Measurements from ENCODE around the gene SPINK7. TPM values are rescaled to one million over a fixed set of nuclear protein-coding genes. Genes with fewer than 3 reads are reported as not detected.
A peak's percentile ranks its signal among the peaks of the same experiment; 100 is the strongest.
"Not testable (repeated sequence)": the region's sequence is repeated elsewhere in the genome, so short reads cannot be mapped to it uniquely, and the experiment has no call there.

The SPINK7 gene
- total RNA-seq, 1 experiment from 2014 or later = not detected

DNA sequence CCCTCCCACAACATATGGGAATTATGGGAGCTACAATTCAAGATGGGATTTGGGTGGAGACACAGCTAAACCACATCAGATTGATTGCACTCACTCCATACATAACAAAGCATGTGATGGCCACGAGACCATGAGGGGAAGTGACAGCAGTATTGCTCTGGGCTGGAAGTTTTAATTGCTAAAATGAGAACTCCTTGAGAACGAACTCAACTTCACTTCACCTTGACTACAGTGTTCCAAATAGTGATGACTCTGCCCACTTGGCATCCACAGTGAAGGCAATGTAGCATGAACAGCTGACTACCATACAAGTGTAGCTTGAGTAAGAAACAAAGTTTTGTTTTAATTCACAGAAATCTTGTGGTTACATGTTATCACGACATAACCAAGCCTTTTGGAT is 739 bp upstream of the SPINK7 start:
- Histone ChIP-seq H3K27ac (no peak overlapping the region), H3K36me3 (ENCODE audit: low read depth) (no peaks in the 10 kb centered on the region), H3K27me3 (ENCODE audit: insufficient read depth, low read depth) (no peaks in the 10 kb centered on the region), H2AFZ (no peak overlapping the region), H4K20me1 (ENCODE audit: insufficient read depth) (no peaks in the 10 kb centered on the region), H3K4me2 (no peak overlapping the region), H3F3A (ENCODE audit: insufficient read depth, low read depth) (no peaks in the 10 kb centered on the region), H3K4me1 (replicated peaks; ENCODE audit: insufficient read depth) (no peaks in the 10 kb centered on the region), H3K4me3 (no peak overlapping the region), H3K9me3 (ENCODE audit: insufficient read depth, low read depth) (no peaks in the 10 kb centered on the region), H3K79me2 (ENCODE audit: low read depth) (no peaks in the 10 kb centered on the region), H3K9me2 (ENCODE audit: insufficient read depth) (no peaks in the 10 kb centered on the region)
- intact Hi-C loops (cut with micrococcal nuclease; ENCODE audit: unreplicated experiment) = no loop called here
- DNase-seq = no peak
- ChIA-PET POLR2A (ENCODE audit: unreplicated experiment) (no interaction called here), CTCF (no interaction called here)
- TF ChIP-seq, protein P1, sequence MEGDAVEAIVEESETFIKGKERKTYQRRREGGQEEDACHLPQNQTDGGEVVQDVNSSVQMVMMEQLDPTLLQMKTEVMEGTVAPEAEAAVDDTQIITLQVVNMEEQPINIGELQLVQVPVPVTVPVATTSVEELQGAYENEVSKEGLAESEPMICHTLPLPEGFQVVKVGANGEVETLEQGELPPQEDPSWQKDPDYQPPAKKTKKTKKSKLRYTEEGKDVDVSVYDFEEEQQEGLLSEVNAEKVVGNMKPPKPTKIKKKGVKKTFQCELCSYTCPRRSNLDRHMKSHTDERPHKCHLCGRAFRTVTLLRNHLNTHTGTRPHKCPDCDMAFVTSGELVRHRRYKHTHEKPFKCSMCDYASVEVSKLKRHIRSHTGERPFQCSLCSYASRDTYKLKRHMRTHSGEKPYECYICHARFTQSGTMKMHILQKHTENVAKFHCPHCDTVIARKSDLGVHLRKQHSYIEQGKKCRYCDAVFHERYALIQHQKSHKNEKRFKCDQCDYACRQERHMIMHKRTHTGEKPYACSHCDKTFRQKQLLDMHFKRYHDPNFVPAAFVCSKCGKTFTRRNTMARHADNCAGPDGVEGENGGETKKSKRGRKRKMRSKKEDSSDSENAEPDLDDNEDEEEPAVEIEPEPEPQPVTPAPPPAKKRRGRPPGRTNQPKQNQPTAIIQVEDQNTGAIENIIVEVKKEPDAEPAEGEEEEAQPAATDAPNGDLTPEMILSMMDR (conservative IDR thresholded peaks at IDR 0.05) = no peak
- TF ChIP-seq EZH2 (IDR thresholded peaks at IDR 0.05; ENCODE audit: low read depth) = no peak
- BruUV-seq (replicated peaks) = no TSS peak

DNA sequence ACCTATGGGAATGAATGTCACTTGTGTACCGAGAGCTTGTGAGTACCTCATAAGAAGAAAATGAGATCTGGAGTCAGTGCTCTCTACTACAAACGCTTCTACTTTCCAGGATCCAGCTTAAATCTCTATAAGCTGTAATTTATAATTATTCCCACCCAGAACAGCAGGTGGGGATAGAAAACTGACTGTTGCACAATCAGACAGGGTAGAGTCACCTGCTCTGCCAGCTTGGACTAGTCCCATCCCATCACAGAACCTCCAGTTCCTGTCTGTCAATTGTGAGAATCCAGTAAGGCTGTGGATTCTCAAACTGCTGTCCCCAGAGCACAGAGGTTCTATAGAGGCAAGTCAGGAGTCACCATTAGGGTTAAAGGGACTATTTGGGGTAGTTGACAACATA is 2.0 kb downstream of the SPINK7 start:
- Histone ChIP-seq H3K4me2 (no peak overlapping the region), H3K36me3 (ENCODE audit: low read depth) (no peaks in the 10 kb centered on the region), H3K27ac (no peak overlapping the region), H3K27me3 (ENCODE audit: insufficient read depth, low read depth) (no peaks in the 10 kb centered on the region), H3K79me2 (ENCODE audit: low read depth) (no peaks in the 10 kb centered on the region), H3K9me3 (ENCODE audit: insufficient read depth, low read depth) (no peaks in the 10 kb centered on the region), H3K9me2 (ENCODE audit: insufficient read depth) (no peaks in the 10 kb centered on the region), H2AFZ (no peak overlapping the region), H4K20me1 (ENCODE audit: insufficient read depth) (no peaks in the 10 kb centered on the region), H3F3A (ENCODE audit: insufficient read depth, low read depth) (no peaks in the 10 kb centered on the region), H3K4me1 (replicated peaks; ENCODE audit: insufficient read depth) (no peaks in the 10 kb centered on the region), H3K4me3 (no peak overlapping the region)
- intact Hi-C loops (cut with micrococcal nuclease; ENCODE audit: unreplicated experiment) = no loop called here
- BruUV-seq (replicated peaks) = no TSS peak
- POLR2A ChIA-PET (ENCODE audit: unreplicated experiment) = no interaction called here
- peak in 1 of 2 experiments; percentile 4 for DNase-seq
- CTCF ChIA-PET = interaction anchor here (1.5 kb wide), 1 partner anchor 60 kb away, joined by 5 read pairs; no protein-coding TSS in a partner anchor
- no peak for TF ChIP-seq EZH2 (IDR thresholded peaks at IDR 0.05; ENCODE audit: low read depth)
- TF ChIP-seq, protein P1 (conservative IDR thresholded peaks at IDR 0.05) = no peak

DNA sequence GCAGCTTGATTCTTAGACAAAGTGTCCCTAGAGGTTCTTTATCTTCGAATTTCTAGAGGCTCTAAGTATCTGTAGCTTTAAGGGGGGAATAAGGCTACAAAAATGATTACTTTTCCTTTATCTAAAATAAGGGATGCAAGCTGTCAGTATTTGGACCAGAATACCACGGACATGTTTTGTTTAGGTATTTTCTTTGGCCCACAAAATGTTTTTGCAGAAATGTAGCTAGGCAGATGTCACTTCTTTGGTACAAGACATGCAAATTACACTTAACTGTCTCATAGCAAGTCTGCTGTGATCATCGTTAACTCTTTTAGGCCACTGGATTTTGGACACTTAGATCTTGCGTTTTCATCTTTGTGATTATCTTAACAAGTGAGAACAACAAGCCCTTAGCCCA is 2.5 kb downstream of the SPINK7 start:
- no peaks in the 10 kb centered on the region for H3K27me3 ChIP-seq (ENCODE audit: insufficient read depth, low read depth)
- H3K4me1 ChIP-seq (replicated peaks; ENCODE audit: insufficient read depth) = no peaks in the 10 kb centered on the region
- H3K79me2 ChIP-seq (ENCODE audit: low read depth) = no peaks in the 10 kb centered on the region
- POLR2A ChIA-PET (ENCODE audit: unreplicated experiment) = no interaction called here
- no peak for DNase-seq
- H2AFZ ChIP-seq = no peak overlapping the region
- intact Hi-C loops (cut with micrococcal nuclease; ENCODE audit: unreplicated experiment) = no loop called here
- H3K4me2 ChIP-seq = no peak overlapping the region
- no TSS peak for BruUV-seq (replicated peaks)
- H3F3A ChIP-seq (ENCODE audit: insufficient read depth, low read depth) = no peaks in the 10 kb centered on the region
- no peaks in the 10 kb centered on the region for H3K36me3 ChIP-seq (ENCODE audit: low read depth)
- TF ChIP-seq, protein P1 (conservative IDR thresholded peaks at IDR 0.05) = no peak
- no peak for TF ChIP-seq EZH2 (IDR thresholded peaks at IDR 0.05; ENCODE audit: low read depth)
- no peaks in the 10 kb centered on the region for H3K9me2 ChIP-seq (ENCODE audit: insufficient read depth)
- CTCF ChIA-PET = interaction anchor here (1.5 kb wide), 1 partner anchor 60 kb away, joined by 5 read pairs; no protein-coding TSS in a partner anchor
- H3K27ac ChIP-seq = no peak overlapping the region
- no peak overlapping the region for H3K4me3 ChIP-seq
- H3K9me3 ChIP-seq (ENCODE audit: insufficient read depth, low read depth) = no peaks in the 10 kb centered on the region
- H4K20me1 ChIP-seq (ENCODE audit: insufficient read depth) = no peaks in the 10 kb centered on the region

DNA sequence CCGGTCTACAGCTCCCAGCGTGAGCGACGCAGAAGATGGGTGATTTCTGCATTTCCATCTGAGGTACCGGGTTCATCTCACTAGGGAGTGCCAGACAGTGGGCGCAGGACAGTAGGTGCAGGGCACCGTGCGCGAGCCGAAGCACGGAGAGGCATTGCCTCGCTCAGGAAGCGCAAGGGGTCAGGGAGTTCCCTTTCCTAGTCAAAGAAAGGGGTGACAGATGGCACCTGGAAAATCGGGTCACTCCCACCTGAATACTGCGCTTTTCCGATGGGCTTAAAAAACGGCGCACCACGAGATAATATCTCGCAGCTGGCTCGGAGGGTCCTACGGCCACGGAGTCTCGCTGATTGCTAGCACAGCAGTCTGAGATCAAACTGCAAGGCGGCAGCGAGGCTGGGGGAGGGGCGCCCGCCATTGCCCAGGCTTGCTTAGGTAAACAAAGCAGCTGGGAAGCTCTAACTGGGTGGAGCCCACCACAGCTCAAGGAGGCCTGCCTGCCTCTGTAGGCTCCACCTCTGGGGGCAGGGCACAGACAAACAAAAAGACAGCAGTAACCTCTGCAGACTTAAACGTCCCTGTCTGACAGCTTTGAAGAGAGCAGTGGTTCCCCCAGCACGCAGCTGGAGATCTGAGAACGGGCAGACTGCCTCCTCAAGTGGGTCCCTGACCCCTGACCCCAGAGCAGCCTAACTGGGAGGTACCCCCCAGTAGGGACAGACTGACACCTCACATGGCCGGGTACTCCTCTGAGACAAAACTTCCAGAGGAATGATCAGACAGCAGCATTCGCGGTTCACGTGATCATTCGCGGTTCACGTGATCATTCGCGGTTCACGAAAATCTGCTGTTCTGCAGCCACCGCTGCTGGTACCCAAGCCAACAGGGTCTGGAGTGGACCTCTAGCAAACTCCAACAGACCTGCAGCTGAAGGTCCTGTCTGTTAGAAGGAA is 8.1 kb downstream of the SPINK7 start:
- intact Hi-C loops (cut with micrococcal nuclease; ENCODE audit: unreplicated experiment); H3K9me3 ChIP-seq (ENCODE audit: insufficient read depth, low read depth); H3K27me3 ChIP-seq (ENCODE audit: insufficient read depth, low read depth); H3K4me1 ChIP-seq (replicated peaks; ENCODE audit: insufficient read depth); POLR2A ChIA-PET (ENCODE audit: unreplicated experiment); H3K4me2 ChIP-seq; H3F3A ChIP-seq (ENCODE audit: insufficient read depth, low read depth); H3K79me2 ChIP-seq (ENCODE audit: low read depth); H3K27ac ChIP-seq; H3K9me2 ChIP-seq (ENCODE audit: insufficient read depth); H3K4me3 ChIP-seq; H4K20me1 ChIP-seq (ENCODE audit: insufficient read depth); BruUV-seq (replicated peaks); H3K36me3 ChIP-seq (ENCODE audit: low read depth); DNase-seq; CTCF ChIA-PET; H2AFZ ChIP-seq: not testable (repeated sequence)
